ENCODE data around the gene COL7A1.

Gene COL7A1

DNA sequence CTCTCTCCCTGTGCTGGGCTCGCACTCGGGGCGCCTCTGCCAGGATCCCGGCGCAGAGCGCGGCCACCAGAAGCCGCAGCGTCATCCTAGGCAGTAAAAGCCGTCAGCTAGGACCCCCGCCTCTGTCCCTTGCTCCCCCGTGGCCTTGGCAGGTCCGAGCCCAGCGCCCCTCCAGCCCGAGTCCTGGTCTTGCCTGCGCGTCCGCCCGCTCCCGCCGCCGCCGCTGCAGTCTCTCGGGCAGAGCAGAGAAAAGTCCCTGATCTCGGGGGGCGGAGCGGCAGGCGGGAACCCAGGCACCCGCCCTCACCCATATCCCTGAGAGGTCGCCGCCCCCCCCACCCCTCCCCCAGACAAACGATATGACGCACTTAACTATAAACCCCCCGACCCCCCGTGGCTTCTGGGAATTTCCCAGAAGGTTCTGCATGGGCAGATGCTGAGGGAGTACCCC, at the start of gene COL7A1:
Gene COL7A1, minus strand, starts transcription at position 255 of the 451 bp plus-strand sequence. Its CDS starts 170 bp downstream, at position 85.
- no peak for DNase-seq (ENCODE audit: low read depth, low spot score)

DNA sequence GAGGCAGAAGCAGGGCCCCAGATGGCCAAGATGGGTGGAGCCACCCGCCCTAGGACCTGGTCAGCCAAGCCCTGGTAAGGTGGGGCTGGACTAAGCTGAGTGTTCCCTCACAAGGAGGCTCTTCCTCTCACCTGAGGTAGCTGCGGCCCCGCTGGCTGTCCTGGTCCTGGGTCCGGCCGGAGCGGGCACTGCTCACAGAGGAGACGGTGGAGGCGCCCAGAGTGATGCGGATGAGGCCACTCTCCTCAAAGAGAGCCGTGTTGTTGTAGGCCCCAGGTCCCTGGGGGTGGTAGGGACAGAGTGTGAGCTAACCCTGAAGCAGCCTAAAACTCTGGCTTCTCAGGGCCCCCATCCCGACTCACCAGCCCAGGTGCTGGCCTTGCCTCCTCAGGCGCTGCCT, 47.5 kb upstream of the COL7A1 start:
- no peak for DNase-seq (ENCODE audit: low read depth, low spot score)

DNA sequence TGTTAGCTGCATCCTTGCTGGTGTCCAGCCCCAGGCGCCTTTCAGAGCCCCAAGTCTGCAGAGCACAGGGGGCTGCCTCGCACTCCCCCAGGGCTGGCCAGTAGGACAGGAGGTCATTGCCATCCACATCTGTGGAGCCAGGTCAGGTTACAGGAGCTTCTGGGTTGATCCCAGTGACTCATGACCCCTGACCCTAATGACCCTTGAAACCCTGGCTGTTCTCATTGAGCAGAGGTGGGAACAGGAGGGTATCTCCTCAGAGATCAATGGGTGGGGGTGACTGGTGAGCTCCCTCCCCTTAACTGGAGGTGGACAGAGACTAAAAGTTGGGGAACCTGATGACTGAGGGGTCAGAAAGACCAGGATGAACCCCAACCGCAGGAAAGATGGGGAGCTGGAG, 46.3 kb upstream of the COL7A1 start:
- no peak for DNase-seq (ENCODE audit: low read depth, low spot score)

DNA sequence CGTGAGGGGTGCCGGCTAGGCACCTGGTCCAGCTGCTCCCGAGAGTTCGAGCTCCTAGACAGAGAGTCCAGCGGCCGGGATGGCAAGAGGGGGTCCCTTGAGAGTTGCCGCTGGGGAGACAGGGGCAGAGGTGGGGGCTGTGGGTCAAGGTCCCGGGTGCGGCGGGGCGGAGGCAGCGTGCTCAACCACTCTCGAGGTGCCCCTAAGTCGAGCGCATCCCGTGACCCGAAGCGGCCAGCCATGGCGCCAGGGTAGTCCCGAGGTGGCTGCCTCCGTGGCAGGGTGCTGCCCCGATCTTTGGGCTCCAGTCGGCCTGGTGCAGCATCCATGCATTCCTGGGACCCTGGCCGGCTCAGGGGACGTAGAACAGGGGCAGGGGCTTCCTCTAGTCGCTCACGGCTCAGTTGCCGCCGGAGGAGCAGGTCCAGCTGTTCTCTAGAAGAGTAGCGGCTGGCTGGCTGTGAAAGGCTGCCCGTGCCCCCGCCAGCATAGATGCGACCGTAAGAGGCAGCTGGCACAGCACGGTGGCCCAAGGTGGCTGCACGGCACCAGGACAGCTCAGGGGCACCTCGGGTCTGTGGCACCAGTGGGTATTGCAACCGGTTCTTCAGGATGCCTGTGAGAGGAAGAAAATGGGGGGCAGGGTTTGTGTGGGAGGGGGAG, 44.9 kb upstream of the COL7A1 start:
- DNase-seq (ENCODE audit: low read depth, low spot score) = no peak

DNA sequence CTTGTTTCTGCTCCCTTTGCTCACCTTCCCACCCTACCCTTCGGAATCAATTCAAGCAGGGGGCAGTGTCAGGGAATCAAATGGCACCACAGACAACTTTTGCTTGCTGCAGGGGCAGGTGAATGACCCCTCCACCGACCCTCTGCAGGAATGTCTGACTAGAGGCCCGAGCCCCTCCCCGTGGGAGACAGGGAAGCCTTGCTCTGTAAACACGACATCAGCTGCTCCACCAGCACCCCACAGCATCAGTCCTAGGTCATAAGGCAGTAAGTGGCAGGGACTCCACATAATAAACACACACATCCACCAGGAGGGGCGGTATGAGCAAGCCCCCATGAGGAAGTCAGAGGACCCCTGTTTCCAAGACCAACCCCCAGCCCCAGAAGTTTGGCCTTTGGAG, 42.2 kb upstream of the COL7A1 start:
- no peak for DNase-seq (ENCODE audit: low read depth, low spot score)

DNA sequence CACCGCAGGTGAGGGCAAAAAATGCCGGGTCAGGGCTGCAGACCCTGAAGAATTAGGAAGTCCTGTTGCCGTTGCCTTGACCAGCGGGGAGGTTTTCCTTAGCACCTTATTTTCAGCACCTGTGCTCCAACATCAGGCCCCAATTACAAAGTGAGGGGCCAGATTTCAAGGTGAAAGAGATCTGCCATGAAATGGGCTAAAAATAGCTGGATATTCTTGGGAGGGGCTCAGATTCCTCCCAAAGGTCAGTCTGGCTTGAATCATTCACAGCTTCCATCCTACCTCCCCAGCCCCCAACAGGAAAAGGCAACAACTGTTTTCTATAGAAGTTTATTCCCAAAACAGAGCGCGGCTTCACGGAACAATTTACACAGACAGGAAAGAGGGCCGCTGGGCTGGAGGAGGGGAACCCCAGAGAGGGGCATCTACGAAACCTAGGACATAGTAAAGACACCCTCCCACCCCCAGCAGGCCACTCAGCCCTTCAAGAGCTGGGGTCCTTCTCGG, 41.1 kb upstream of the COL7A1 start:
- DNase-seq (ENCODE audit: low read depth, low spot score) = no peak

DNA sequence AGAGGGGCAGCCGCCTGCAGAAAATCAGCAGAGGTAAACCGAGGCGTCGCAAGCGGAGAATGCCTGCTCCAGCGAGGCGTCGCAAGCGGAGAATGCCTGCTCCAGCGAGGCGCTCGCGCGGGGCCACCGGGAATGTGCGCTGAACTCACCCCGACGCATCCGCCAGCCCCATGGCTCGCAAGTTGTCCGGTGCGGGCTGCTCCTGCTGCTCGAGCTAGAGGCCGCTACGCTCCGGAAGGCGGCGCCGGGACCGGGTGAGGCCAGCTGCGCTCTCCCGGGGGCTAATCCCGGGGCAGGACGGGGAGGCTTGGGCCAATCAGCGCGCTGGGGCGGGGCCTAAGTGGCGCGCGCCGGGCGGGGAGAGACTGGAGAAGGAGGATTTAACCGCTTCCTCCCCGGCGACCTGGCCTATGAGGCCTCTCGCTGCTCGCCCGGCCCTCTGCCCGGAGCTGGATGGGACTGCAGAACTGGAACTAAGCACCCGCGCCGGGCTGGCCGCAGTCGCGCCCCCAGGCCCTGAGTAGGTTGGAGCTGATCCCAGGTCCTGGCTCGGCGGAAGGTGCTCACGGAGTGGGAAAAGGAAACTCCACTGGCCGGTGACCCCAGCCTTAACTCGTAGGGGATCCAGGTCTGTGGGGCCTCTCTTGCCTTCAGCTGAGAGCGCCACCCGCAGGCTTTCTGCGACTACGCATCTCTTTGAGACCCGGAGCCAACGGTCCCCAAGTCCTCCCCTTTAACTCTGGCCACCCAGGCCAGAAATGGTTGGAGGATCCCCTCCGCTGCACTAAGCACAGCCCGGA, 40.3 kb upstream of the COL7A1 start, which contains the start of gene SLC26A6:
Gene SLC26A6, minus strand, starts transcription at position 240 of the 800 bp plus-strand sequence. Its CDS starts 68 bp downstream, at position 172.
- DNase-seq (ENCODE audit: low read depth, low spot score) = peak; percentile 84

DNA sequence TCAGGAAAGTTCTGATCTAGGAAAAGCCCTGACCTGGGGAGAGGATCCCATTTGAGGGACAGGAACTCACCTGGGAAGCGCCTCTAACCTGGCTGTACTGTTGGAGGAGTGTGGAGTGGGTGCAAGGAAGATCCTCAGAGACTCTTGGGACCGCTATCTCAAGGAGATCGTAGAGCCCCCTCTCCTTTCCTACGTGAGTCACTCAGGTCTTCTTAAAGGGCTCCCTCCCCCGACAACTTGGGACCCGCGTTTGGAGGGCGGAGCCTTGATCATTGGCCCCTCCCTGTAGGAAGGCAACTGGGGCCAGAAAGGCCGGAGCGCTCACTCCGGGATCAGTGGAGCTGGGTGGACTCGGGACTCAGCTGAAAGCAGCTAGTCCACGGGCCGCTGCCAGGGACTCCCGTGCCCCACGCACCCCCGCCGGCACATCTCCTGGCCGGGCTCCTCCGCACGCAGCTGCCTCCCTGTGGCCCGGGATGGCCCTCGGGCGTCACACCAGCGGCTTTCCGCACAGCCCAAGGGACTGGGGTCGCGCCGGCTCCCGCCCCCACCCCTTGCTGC, 39.6 kb upstream of the COL7A1 start:
- DNase-seq (ENCODE audit: low read depth, low spot score) = peak; percentile 31

DNA sequence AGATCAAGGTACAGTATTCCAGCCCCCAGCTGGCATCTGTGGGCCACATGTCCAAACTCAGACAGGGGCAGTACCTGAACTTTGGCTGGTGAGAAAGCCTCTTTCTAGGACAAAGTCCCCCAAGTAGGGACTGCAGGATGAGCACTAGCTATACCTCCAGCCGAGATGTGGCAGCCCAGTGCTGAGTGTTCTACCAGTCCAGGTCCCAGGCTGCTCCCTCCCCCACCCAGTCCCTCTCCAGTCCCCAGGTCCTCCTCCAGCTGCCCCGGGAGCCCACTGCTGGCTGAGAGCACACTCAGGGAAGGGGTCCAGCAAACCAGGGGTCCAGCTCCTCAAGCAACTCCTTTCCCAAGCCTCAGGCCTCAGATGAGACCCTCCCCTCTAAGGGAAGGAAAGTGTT, 38.6 kb upstream of the COL7A1 start:
- no peak for DNase-seq (ENCODE audit: low read depth, low spot score)

DNA sequence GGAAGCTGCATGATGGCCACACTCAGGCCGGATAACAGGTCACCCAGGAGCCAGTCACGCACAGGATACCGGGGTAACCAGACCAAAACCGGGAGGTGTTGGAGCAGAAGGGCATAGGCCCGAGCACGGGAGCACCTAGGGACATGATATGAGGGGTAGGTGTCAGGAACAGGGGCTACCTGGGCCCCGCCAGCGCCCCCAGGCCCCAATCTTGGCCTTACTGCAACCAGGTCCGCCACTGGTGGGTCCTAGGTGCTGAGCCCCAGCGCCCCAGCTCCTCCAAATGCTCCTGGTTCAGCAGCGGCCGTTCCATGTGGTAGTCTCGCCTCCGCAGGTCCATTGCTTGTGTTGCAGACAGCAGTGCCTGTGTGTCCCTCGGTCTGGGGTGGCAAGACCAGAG, 38.1 kb upstream of the COL7A1 start:
- no peak for DNase-seq (ENCODE audit: low read depth, low spot score)

DNA sequence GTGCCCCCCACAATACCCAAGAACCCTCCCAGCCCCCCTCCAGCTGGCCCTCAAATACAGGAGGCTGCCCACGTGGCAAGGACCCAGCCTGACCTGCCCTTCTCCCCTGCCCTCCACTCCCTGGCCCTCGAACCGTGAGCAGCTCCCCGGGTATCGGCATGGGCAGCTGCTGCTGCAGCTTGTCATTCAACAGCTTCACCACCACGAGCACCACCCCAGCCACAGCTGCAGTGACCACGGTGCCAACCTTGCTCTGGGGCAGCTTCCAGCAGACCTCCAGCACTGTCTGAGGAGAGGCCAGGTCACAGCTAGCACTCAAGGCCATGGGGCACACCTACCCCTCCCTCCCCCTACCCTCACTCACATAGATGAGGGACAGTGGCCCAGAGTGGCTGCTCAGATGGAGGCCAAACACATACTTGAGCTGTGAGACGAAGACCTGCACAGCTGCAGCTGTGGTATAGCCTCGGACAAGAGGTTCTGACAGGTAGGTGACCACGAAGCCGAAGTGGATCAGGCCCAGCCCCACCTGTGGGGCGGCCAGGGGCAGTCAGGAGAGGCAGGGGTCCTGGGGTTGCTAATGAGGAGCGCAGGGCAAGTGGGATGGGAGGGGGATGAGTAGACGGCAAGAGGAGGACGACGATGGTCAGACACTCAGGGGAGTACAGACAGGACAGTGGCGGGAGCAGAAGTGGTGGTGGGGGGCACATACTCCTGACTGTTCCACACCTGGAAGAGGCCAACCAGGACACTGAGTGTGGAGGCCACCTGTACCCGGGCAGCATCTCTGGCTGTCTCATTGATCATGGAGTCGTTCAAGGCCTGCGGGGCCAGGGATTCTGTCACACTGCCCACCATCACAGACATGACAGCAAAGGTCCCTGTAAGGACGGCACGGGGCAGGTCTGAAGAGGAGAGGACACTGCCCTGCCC, 36.7 kb upstream of the COL7A1 start:
- DNase-seq (ENCODE audit: low read depth, low spot score) = no peak

DNA sequence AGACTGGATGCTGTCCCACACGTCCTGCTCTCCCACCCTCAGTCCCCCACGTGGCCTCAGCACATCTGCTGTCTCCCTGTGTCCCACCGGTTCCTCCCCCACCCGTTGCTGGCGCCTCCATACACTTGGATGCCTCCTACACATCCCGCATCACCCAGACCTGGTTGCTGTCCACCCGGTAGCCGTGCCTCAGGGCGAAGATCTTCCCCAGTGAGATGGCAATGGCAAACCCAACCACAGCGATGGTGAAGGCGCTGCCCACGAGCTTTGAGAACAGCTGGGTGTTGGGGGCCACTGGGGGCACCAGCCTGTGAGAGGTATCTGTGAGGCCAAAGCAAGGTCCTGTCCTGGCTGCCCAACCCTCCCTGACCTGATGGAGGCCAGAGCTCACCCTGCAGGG, 35.7 kb upstream of the COL7A1 start:
- DNase-seq (ENCODE audit: low read depth, low spot score) = no peak

DNA sequence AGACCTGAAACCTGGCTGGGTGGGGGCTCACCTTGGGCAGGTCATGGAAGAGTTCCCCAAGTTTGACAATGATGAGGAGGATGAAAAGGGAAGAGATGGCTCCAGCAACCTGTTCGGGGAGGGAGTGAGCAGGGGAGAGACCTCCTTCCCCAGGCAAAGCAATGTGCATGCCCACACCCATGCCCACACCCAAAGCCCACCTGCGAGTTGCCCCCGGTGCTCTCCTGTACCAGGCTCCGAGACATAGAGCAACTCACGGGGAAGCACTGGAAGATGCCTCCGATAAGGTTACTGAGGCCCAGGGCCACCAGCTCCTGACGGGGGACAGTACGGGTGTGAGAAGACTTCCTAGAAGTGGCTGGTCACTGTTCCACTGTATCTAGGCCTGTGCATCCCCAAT, 35.3 kb upstream of the COL7A1 start:
- DNase-seq (ENCODE audit: low read depth, low spot score) = no peak

DNA sequence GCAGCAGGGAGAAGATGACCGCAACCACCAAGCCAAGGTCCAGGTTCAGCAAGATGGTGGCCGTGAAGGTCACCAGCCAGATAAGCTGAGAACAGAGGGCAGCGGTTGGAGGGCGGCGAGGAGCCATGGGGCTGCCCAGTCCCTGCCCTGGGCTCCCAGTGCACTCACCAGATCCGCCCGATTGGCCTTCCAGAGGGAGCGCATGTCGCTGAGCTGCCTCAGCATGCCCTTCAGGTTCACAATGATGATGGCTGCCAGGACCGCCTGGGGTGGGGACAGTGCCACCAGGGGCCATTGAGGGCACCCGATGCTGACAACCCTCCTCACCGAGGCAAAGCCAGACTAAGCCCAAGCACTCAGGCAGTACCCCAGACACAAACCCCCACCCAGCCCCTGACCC, 34.8 kb upstream of the COL7A1 start:
- DNase-seq (ENCODE audit: low read depth, low spot score) = no peak

DNA sequence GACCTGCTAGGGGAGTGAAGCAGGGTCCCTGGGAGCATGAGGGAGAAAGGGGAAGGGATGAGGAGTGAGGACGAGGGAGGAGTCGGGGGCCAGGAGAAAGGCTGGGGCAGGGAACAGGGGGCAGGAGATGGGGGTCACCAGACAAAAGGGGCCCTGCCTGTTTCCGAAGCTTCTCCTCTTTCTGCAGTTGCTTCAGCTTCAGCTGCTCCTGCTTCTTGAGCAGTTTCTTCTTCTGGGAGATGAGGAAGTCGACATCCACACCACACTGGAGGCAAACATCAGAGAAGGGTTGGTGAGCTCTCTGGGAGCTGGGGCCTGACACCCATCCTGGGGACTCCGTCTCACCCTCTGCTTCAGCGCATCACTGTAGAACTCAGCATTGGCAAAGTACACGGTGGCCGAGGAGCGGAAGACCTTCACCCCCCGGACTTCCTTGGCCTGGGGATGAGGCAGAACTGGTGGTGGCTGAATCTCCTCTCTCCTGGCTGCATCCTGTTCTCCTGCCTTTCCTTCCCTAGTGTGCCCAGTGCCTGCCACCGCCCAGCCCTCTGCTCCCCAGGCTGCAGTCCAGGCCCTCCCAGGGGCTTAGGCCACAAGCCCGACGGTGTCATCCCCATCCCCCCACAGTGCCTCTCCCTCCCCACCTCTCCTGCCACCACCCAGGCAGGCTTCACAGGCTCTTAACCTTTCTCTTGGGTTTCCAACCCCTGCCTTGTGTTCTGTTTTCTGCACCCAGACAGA, 33.3 kb upstream of the COL7A1 start:
- no peak for DNase-seq (ENCODE audit: low read depth, low spot score)

DNA sequence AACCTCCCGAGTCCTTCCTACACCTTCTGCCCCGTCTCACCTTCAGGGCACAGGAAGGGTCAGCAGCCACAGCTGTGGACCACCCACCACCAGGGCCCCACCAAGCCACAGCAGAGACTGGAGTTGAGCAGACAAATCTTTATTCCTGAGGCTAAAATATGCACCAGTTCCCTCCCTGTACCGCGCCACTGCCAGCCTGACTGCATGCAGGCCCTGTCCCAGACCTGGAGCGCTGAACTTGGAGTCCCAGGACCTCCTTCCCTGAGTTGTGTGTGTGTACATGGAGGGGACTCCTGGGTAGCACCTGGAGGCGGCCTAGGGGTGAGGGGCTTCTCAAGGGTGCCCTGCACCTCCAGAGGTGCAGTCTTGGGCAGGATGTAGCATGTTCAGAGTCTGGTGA, 30.5 kb upstream of the COL7A1 start:
- no peak for DNase-seq (ENCODE audit: low read depth, low spot score)

DNA sequence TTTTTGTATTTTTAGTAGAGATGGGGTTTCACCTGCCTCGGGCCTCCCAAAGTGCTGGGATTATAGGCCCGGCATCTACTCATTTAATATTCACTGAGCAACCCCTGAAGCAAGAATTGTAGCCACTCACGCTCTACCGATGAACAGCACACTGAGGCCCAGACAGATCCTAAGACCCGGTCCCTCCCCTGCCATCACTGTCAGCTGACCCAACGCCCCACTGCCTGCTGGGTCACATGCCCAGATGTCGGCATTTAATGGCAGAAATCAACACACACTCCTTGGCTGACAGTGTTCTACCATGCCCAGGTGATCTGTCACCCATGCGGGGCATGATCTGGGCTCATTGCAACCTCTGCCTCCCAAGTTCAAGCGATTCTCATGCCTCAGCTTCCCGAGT, 29.6 kb upstream of the COL7A1 start:
- no peak for DNase-seq (ENCODE audit: low read depth, low spot score)

DNA sequence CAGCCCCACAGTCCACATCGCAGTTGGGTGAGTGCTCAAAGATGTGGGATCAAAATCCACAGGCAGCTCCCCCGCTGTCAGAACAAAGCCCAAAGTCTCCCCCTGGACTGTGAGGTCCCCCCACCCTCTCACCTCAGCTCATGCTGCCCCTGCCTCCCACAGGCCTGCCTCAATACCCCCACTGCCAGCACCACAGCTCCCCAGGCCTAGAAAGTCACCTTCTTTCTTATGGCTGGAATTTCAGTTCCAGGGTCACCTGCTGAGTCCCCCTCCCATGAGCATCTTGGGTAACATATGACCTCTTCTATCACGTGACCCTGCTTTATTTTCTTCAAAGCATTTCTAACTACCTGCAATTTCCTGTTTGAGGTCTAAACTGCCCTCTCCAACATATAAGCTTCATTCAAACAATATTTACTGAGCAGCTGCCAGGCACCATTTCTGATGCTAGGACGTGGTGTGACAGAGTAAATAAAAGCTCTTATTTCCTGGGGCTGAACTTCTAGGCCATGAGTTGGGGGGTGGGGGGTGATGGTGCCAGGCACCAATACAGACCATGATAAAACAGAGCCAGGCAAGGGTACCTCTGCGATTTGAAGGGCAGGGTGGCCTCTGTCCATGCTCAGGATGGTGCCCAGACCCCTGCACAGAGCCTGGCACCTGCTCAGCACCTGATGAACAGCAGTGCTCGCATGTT, 28.9 kb upstream of the COL7A1 start:
- no peak for DNase-seq (ENCODE audit: low read depth, low spot score)

DNA sequence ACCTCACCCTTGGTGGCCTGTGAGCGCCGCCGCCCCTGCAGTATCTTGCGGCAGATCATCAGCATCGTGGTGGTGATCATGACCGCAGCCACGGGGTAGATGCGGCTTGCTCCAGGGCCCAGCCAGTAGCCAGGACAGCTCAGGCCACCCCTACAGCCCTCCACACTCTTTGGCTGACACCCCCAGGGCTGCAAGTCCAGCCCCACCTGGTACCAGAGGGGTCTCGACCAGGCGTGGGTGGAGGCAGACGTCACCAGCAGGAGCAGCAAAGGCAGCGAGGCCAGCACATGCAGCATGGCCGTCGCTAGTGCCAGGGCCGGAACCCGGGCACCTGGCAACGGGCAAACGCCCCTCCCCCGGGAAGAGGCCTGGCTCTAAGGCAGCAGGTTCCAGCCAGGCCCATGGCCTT, 26.3 kb upstream of the COL7A1 start, which contains the start of gene TMEM89:
Gene TMEM89, minus strand, starts transcription at position 309 of the 409 bp plus-strand sequence. Its CDS starts 13 bp downstream, at position 296.
- DNase-seq (ENCODE audit: low read depth, low spot score) = no peak
